SK-N-SH (cell line): Measurements from ENCODE around the gene NDC80. TPM values are rescaled to one million over a fixed set of nuclear protein-coding genes. Genes with fewer than 3 reads are reported as not detected.
"Not testable (repeated sequence)": the region's sequence is repeated elsewhere in the genome, so short reads cannot be mapped to it uniquely, and the experiment has no call there.

Experiments used
- CTCF ChIA-PET: fragments of 300-600, 350-600 bp; formaldehyde crosslinking; extraction: SDS; loops from one replicate; lab custom pipeline; 2021; lab: Yijun Ruan, JAX
- POLR2A ChIA-PET: fragments of 350-600 bp; sonication (Branson Sonifier 250); formaldehyde crosslinking; extraction: SDS; loops from one replicate; lab custom pipeline; 2020; ENCODE audit warnings: antibody characterized with exemption, inconsistent platforms; lab: Yijun Ruan, JAX
- DNase-seq: peaks from one replicate; pipeline ENCODE4 v3.0.0; 2012
- H2AFZ ChIP-seq: fragments of 200-600 bp; sonication (generic); 2 replicates; pipeline ENCODE4 v1.8.1; 2016; ENCODE audit warnings: antibody characterized with exemption, mild to moderate bottlenecking, low read depth
- H3F3A ChIP-seq: fragments of 200-600 bp; sonication (generic); replicated peaks from 2 replicates; pipeline ENCODE3; 2016; ENCODE audit warnings: antibody characterized with exemption, mild to moderate bottlenecking; ENCODE audit not compliant: insufficient read depth
- H3K27ac ChIP-seq, 2 experiments: fragments of 200-500 bp in 1 of 2; fragments of 200-600 bp in 1 of 2; sonication (Bioruptor generic) in 1 of 2; sonication (generic), shearing (Covaris generic) in 1 of 2; 2 replicates each; pipeline versions ENCODE4 v1.5.1 to v1.6.1; 2014 to 2016; ENCODE audit warnings: low read depth in 2 of 2, inconsistent platforms in 1 of 2, low read length in 1 of 2, mild to moderate bottlenecking in 1 of 2, mixed read lengths in 1 of 2
- H3K27me3 ChIP-seq: fragments of 200-600 bp; sonication (generic), shearing (Covaris generic); 2 replicates; pipeline ENCODE4 v1.6.1; 2016; ENCODE audit warnings: mixed run types; ENCODE audit not compliant: insufficient read depth
- H3K36me3 ChIP-seq, 2 experiments: fragments of 200-500 bp in 1 of 2; fragments of 200-600 bp in 1 of 2; sonication (Bioruptor generic) in 1 of 2; sonication (generic) in 1 of 2; replicated peaks in 1 of 2; 2 replicates each; pipeline versions ENCODE3 to v1.5.1; 2014 to 2016; ENCODE audit warnings: low read length in 1 of 2, mild to moderate bottlenecking in 1 of 2; ENCODE audit not compliant: insufficient read depth in 2 of 2, control insufficient read depth in 1 of 2
- H3K4me1 ChIP-seq, 2 experiments: fragments of 200-500 bp in 1 of 2; fragments of 200-600 bp in 1 of 2; sonication (Bioruptor generic) in 1 of 2; sonication (generic), shearing (Covaris generic) in 1 of 2; 2 replicates each; pipeline versions ENCODE4 v1.5.1 to v1.6.1; 2014 to 2016; ENCODE audit warnings: low read depth in 1 of 2, low read length in 1 of 2, mixed run types in 1 of 2; ENCODE audit not compliant: insufficient read depth in 2 of 2, control insufficient read depth in 1 of 2
- H3K4me2 ChIP-seq: fragments of 200-600 bp; sonication (generic), shearing (Covaris generic); 2 replicates; pipeline ENCODE4 v1.6.1; 2017; ENCODE audit warnings: mixed run types
- H3K4me3 ChIP-seq, 2 experiments: fragments of 200-500 bp in 1 of 2; fragments of 200-600 bp in 1 of 2; sonication (Bioruptor generic) in 1 of 2; sonication (generic), shearing (Covaris generic) in 1 of 2; 2 replicates each; pipeline versions ENCODE4 v1.5.1 to v1.8.1; 2014 to 2016; ENCODE audit warnings: low read depth in 2 of 2, inconsistent platforms in 1 of 2, low read length in 1 of 2, mild to moderate bottlenecking in 1 of 2, mixed read lengths in 1 of 2, moderate library complexity in 1 of 2
- H3K79me2 ChIP-seq: fragments of 200-600 bp; sonication (generic); 2 replicates; pipeline ENCODE4 v1.8.1; 2017; ENCODE audit warnings: mild to moderate bottlenecking; ENCODE audit not compliant: insufficient read depth
- H3K9ac ChIP-seq: fragments of 200-600 bp; sonication (generic); 2 replicates; pipeline ENCODE4 v1.6.1; 2017; ENCODE audit warnings: mixed run types
- H3K9me2 ChIP-seq: fragments of 200-600 bp; sonication (generic); 2 replicates; pipeline ENCODE4 v1.6.1; 2017; ENCODE audit warnings: mixed run types
- H3K9me3 ChIP-seq: fragments of 200-600 bp; sonication (generic); 2 replicates; pipeline ENCODE4 v1.6.1; 2017; ENCODE audit warnings: mixed run types, mild to moderate bottlenecking, moderate library complexity
- H4K20me1 ChIP-seq: fragments of 200-600 bp; sonication (generic); 2 replicates; pipeline ENCODE4 v1.6.1; 2017; ENCODE audit warnings: mild to moderate bottlenecking, mixed run types; ENCODE audit not compliant: insufficient read depth
- CTCF ChIP-seq: fragments of 200-600 bp; sonication (generic); IDR thresholded peaks from 2 replicates; pipeline ENCODE4 v1.6.1; 2017; ENCODE audit warnings: antibody characterized with exemption, mild to moderate bottlenecking, moderate library complexity
- ELF1 ChIP-seq: IDR thresholded peaks from 2 replicates; pipeline ENCODE4 v1.4.0; 2012
- EP300 ChIP-seq, 2 experiments: IDR thresholded peaks; 2 replicates each; pipeline versions ENCODE4 v1.4.0 to v1.6.1; 2012; ENCODE audit warnings: borderline replicate concordance in 1 of 2, low read depth in 1 of 2, low read length in 1 of 2
- FOXJ3 ChIP-seq: sonication (generic); formaldehyde crosslinking; IDR thresholded peaks from 2 replicates; pipeline ENCODE4 v1.5.1; 2020; ENCODE audit warnings: mild to moderate bottlenecking, missing genetic modification reagents
- IRF3 ChIP-seq: fragments of 150-350 bp; IDR thresholded peaks from 2 replicates; pipeline ENCODE4 v1.6.1; 2016; ENCODE audit warnings: mild to moderate bottlenecking, low read depth, low read length
- NFIC ChIP-seq: IDR thresholded peaks from 2 replicates; pipeline ENCODE4 v1.4.0; 2012; ENCODE audit warnings: borderline replicate concordance
- RAD21 ChIP-seq: IDR thresholded peaks from 2 replicates; pipeline ENCODE4 v1.6.1; 2012; ENCODE audit warnings: mild to moderate bottlenecking, low read length
- SMC3 ChIP-seq: IDR thresholded peaks from 2 replicates; pipeline ENCODE4 v1.6.1; 2012; ENCODE audit warnings: low read depth, low read length, improper control_type of control experiment
- TEAD4 ChIP-seq: IDR thresholded peaks from 2 replicates; pipeline ENCODE4 v1.4.0; 2012; ENCODE audit warnings: mild to moderate bottlenecking, borderline replicate concordance; ENCODE audit not compliant: insufficient read depth
- ZBTB33 ChIP-seq: IDR thresholded peaks from 2 replicates; pipeline ENCODE4 v1.4.0; 2012; ENCODE audit warnings: low read depth, borderline replicate concordance
- WGBS: methylation state at CpG from one replicate; pipeline ENCODE4 v1.1.6; 2017; ENCODE audit warnings: low lambda C conversion rate; 5-methylcytosine and 5-hydroxymethylcytosine counted together
- polyA plus RNA-seq, 3 experiments: library from polyadenylated mRNA; depleted of rRNA; stranded (reverse); fragments of >200 nt; gene quantifications; 2 replicates each; pipeline ENCODE4 v1.2.3, GENCODE V29; 2012

The NDC80 gene
- polyA plus RNA-seq, 1 of the 3 experiments (the other 2 are of a cell fraction): 11.3 TPM

- TF ChIP-seq SMC3 (peak; percentile 53), RAD21 (peak; percentile 78), CTCF (peak; percentile 89)
- H2AFZ ChIP-seq, H3K9me3 ChIP-seq, H3K27me3 ChIP-seq, H3F3A ChIP-seq, H3K9me2 ChIP-seq, H3K9ac ChIP-seq, H3K79me2 ChIP-seq, POLR2A ChIA-PET, H3K4me2 ChIP-seq, H3K4me3 ChIP-seq, H4K20me1 ChIP-seq: not testable (repeated sequence)
- CTCF ChIA-PET: interaction anchor here (0.5 to 2.3 kb wide), 32 partner anchors 9 to 1662 kb away, joined by 3 to 17 read pairs (median 4); partner anchors contain the start of gene SMCHD1
- Histone ChIP-seq H3K4me1 (peaks cover 0 to 22% of the 10 kb centered on the region in 2 experiments; a peak in 2 of 4 replicates), H3K27ac (0 out of 4 replicates have a peak overlapping the region, but pooled peaks of 1 of the 2 experiments have one; percentile 11), H3K36me3 (peaks cover 0 to 16% of the 10 kb centered on the region in 2 experiments)
- DNase-seq: peak; percentile 20
- 25% methylated on average over 3 of the region's 3 CpGs for WGBS
Measured at GRCh38 chr18:2541925-2542563, 29.3 kb upstream of the NDC80 start.

- Histone ChIP-seq H4K20me1 (no peaks in the 10 kb centered on the region), H3K79me2 (no peaks in the 10 kb centered on the region), H3K9me3 (no peaks in the 10 kb centered on the region), H3K9me2 (no peaks in the 10 kb centered on the region), H3K27me3 (no peaks in the 10 kb centered on the region), H3K36me3 (peaks cover 0 to 10% of the 10 kb centered on the region in 2 experiments), H3K4me2 (no peak overlapping the region), H3K4me3 (no peak overlapping the region), H3K9ac (no peak overlapping the region), H3K27ac (no peak overlapping the region), H3F3A (no peaks in the 10 kb centered on the region), H2AFZ (no peak overlapping the region), H3K4me1 (peaks cover 0 to 3% of the 10 kb centered on the region in 2 experiments; a peak in 1 of 4 replicates)
- TF ChIP-seq FOXJ3 (no peak), RAD21 (no peak), NFIC (no peak), TEAD4 (no peak), IRF3 (no peak), EP300 (IDR thresholded peaks at IDR 0.05; ENCODE audit: borderline replicate concordance in 1 of 2, low read depth in 1 of 2, low read length in 1 of 2) (no peak), ELF1 (no peak), ZBTB33 (no peak)
- WGBS: 65% methylated on average over 2 of the region's 2 CpGs
- ChIA-PET POLR2A (no interaction called here), CTCF (no interaction called here)
- no peak for DNase-seq
Measured at GRCh38 chr18:2545155-2545554, 26.2 kb upstream of the NDC80 start.
